Right ventricle myocardium superior (tissue), 1 donor: ENCODE measurements around the gene IQGAP2. TPM values are rescaled to one million over a fixed set of nuclear protein-coding genes. Genes with fewer than 3 reads are reported as not detected.

Experiments used
- ATAC-seq: fragments of 200-7000 bp; cut with Tn5 transposase; one replicate; pipeline ENCODE4 v1.9.1; 2020; ENCODE audit warnings: mild to moderate bottlenecking; ENCODE audit not compliant: poor library complexity
- DNase-seq: peaks from one replicate; pipeline ENCODE4 v3.0.0-alpha.2; 2020
- intact Hi-C: fragments of 100-400 bp; cut with DNase I; formaldehyde crosslinking; loops from one replicate; pipeline ENCODE4 v1.11.2; 2022
- total RNA-seq: library from RNA; stranded (reverse); fragmentation: NEBNext Ultra II Directional; extraction: Animal tissue kit (Norgen Biotek cat#: 25700); gene quantifications from one replicate; pipeline ENCODE4 v1.2.1, GENCODE V29; 2021
- donor health status: DM: no; HTN: yes; CAD: no; lungs with severe emphysema.

Gene IQGAP2
- total RNA-seq, 1 donor from 2014 or later = 4.2 TPM

- DNase-seq (no peak), ATAC-seq (no peak)
- intact Hi-C loops = no loop called here
Measured at GRCh38 chr5:76604838-76605237, 201.8 kb downstream of the IQGAP2 start.

DNA sequence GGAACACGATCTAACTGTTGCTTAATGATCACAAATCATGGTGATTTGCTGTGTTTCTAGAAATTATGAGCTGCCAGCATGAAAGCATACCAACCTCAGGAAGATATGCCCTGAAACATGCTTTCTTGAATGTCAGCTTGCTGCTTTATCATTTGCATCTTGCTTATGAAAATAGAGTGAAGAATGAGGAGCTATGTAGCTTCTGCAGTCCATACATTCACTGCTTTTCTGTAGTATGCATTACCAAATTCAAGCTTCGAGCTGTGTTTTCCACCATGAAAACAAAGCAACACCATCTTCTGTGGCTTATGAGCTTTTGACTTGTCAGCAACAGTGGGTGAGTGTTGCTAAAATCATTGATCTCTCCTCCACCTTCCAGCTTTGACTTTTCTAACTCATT is 203.6 kb downstream of the IQGAP2 start:
- DNase-seq = no peak
- intact Hi-C loops = no loop called here
- ATAC-seq = no peak

- DNase-seq = no peak
- intact Hi-C loops = no loop called here
- ATAC-seq = no peak
Measured at GRCh38 chr5:76607353-76607871, 204.3 kb downstream of the IQGAP2 start.

DNA sequence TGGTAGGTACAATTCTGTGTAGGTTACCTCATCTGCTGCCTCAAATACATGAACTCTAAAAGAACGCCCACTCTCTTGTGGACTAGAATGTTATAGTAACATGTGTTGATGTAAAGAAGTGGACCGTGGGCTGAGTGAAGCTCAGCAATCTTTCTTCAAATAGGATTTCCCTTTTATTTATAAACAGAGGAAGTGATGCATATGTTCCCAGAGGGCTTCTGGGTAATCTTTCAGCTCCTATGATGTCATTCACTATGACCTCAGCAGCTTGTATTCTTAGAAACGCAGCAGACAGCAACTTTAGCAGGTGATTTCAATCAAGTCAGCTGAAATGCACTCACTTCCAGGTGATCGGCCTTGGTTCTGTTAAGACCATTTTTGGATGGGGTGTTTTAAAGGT is 205.7 kb downstream of the IQGAP2 start:
- intact Hi-C loops = no loop called here
- ATAC-seq = no peak
- DNase-seq = no peak

- intact Hi-C loops = no loop called here
- no peak for ATAC-seq
- no peak for DNase-seq
Measured at GRCh38 chr5:76610196-76610595, 207.1 kb downstream of the IQGAP2 start.

GRCh38 chr5:76612942-76613341 is 209.9 kb downstream of the IQGAP2 start:
- no peak for DNase-seq
- ATAC-seq = no peak
- intact Hi-C loops = no loop called here

GRCh38 chr5:76615759-76616158 is 212.7 kb downstream of the IQGAP2 start:
- no peak for DNase-seq
- intact Hi-C loops = no loop called here
- no peak for ATAC-seq

DNA sequence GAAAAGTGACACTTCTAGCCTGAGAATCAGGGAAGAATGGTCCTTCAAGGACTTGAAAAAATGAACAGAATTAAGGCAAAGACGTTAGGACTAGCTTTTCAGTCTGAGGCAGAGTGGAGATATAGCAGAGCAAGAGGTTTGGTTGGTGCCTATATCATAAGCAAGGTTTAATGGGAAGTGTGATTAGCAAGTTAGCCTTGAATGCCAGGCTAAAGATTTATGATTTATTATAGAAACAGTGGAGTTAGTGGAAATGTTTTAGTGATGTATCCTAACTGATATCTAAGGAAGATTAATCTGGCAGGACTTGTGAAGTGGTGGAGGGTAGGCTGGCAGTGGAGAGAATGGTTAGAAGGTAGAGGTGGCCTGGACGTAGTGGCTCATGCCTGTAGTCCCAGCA is 213.1 kb downstream of the IQGAP2 start:
- no peak for DNase-seq
- intact Hi-C loops = no loop called here
- no peak for ATAC-seq

DNA sequence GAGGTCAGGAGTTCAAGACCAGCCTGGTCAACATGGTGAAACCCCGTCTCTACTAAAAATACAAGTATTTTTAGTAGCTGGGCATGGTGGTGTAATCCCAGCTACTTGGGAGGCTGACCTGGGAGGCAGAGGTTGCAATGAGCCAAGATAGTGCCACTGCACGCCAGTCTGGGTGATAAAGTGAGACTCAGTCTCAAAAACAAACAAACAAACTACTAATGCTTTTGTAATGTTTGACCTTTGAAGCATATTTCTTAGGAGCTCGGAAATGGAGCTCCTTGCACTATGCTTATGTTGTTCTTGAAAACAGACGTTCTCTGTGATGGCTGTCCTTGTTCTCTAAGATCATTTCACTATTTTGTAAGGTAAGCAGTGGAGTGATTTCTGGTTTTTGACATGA is 214.1 kb downstream of the IQGAP2 start:
- intact Hi-C loops = no loop called here
- no peak for ATAC-seq

GRCh38 chr5:76617675-76618074 is 214.6 kb downstream of the IQGAP2 start:
- intact Hi-C loops = no loop called here
- no peak for DNase-seq
- ATAC-seq = no peak

More for the DNA sequence above, 214.1 kb downstream of the IQGAP2 start:
- no peak for DNase-seq

- DNase-seq (no peak), ATAC-seq (no peak)
- intact Hi-C loops = no loop called here
Measured at GRCh38 chr5:76620166-76620565, 217.1 kb downstream of the IQGAP2 start.

DNA sequence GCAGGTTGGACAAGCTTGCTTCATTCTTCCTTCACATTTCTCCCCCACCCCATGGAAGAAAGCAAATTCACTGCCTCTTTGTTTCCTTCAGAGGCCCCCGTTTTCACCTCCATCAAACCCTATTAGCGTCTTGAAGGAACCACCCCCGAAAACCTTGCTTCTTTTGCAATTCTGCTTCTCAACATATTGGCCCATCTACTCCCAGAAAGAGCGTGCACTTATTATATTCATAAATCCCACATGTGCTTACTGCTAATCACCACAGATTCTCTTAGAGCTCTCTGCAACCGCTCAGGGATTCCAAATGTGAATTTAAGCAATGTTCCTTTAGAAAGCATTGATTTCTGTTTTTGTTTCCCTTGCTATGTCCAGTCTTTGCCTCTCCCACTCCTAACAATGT is 219.0 kb downstream of the IQGAP2 start:
- DNase-seq = no peak
- intact Hi-C loops = no loop called here
- ATAC-seq = no peak

DNA sequence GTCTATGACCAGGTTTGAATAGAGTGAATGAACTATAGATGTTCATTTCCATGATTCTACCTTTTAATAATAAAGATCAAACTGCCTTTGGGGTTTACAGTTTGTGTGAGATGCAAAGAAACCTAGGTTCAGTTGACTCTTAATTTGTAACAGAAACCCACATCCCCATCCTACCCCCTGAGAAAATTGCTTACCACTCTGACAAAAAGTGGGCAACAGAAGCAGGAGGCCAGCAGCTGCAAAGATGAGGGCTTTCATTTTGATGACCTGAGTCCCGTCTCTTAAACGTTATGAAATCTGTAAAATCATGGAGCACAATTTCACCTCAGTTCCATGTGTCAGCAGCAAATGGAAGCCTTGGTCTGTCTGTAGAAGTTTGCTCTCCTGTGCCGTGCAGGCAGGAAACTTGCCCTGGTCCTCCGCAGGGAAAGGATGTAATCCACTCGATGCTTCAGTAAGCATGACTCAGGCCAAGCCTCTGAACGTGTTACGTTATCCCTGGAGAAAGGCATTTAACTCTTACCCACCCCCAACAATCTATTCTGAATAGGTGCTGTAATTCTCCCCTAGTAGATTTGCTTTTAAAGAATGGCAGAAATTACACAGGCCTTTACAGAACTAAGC is 220.0 kb downstream of the IQGAP2 start, which contains the start of gene F2RL2:
Gene F2RL2 (minus strand): TSS at position 431 of the 624 bp plus-strand sequence. CDS start 173 bp downstream, at position 258.
- DNase-seq (no peak), ATAC-seq (no peak)
- intact Hi-C loops = no loop called here

GRCh38 chr5:76625087-76625815 is 222.2 kb downstream of the IQGAP2 start:
- ATAC-seq = no peak
- no peak for DNase-seq
- intact Hi-C loops = no loop called here

- ATAC-seq (no peak), DNase-seq (peak; percentile 47)
Measured at GRCh38 chr5:76626738-76627137, 223.7 kb downstream of the IQGAP2 start.

GRCh38 chr5:76634661-76635060 is 231.6 kb downstream of the IQGAP2 start:
- ATAC-seq (no peak), DNase-seq (no peak)
- intact Hi-C loops = no loop called here

More at GRCh38 chr5:76626738-76627137, 223.7 kb downstream of the IQGAP2 start:
- intact Hi-C loops = no loop called here

DNA sequence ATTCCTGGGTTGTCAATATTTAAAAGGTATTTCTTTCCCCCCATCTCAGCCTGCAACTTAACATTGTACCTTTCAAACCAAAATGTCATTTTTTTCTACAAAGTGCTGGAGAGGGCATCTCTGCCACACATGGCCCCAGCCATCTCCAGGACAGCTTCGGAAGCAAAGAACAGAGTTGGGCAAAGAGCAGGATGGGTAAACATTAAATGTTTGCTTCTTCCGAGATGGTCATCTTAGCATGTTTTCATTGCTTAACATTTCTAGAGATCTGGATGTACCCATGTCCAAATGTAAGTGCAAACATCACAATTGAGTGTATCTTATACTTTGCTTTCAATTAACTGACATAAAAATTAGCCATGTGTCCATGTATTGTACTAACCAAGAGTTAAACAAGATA is 234.4 kb downstream of the IQGAP2 start:
- ATAC-seq = no peak
- intact Hi-C loops = no loop called here
- DNase-seq = no peak

DNA sequence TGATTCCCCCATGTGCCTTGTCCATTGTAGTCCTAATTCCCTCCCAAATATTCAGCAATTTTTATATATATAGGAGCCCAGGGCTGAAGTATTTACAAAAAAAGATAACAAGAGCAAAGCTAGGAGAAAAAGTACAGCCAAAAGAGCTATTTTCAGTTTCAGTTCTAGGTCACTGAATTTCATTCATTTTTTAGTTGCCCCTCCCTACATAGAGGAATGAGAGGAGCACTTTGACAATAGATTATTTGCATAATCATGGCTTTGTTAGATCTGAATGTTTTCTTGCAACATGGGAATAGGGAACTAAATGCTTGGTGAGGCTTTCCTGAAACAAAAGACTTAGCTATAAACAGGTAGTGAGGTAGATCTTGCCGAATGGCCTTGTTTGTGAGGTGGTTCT is 235.4 kb downstream of the IQGAP2 start:
- no peak for ATAC-seq
- intact Hi-C loops = no loop called here
- no peak for DNase-seq

DNA sequence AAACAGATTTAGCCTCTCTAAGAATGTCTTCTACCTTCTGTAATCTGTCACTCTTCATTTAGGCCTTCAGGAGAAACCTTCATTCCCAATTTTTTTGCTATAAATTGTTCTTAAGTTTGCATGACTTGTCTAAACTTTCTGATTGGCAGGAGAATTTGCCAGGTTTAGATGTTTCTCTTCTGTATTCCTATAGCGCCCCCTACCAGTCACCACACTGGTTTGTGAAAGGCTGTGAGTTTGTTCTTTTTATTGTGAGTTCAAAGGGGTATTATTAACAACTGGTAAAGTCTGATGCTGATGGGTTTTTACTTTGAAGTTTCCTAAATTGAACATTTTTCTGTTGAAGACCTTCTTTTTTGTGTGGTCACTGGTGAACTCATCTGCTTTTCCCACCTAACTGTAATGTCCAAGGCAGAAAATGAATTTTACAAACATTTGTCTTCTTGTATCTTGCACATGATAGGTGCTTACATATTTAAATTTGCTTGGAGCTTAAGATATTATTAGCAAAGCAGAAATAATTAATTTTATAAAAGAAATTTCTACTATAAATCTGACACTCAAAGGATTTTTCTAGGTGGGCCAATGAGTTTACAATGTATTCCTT is 238.5 kb downstream of the IQGAP2 start:
- intact Hi-C loops = no loop called here
- DNase-seq (no peak), ATAC-seq (no peak)
